GM12875 (cell line): ENCODE measurements around the gene CCDC82.

ENCODE experiments used
- H3K4me3 ChIP-seq: one replicate; pipeline ENCODE4 v1.5.1; 2011; ENCODE audit warnings: low read depth, low read length, control low read depth
- TF ChIP-seq, protein P1 (sequence below): IDR thresholded peaks from 2 replicates; pipeline ENCODE4 v1.5.1; 2011; ENCODE audit warnings: low read depth, mild to moderate bottlenecking, control low read depth, inconsistent platforms, low read length, moderate library complexity, borderline replicate concordance; ENCODE audit not compliant: insufficient read depth

CCDC82 gene

DNA sequence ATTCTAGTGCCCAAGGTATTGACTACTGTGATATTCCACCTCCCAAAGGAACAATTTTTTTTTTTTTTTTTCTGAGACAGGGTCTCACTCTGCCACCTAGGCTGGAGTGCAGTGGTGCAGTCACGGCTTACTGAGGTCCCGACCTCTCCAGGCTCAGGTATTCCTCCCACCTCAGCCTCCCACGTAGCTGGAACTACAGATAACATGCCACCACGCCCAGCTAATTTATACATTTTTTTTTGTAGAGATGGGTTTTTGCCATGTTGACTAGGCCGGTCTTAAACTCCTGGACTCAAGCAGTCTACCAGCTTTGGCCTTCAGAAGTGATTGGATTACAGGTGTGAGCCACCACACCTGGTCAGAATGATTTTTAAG is 80.1 kb downstream of the CCDC82 start:
- TF ChIP-seq, protein P1, sequence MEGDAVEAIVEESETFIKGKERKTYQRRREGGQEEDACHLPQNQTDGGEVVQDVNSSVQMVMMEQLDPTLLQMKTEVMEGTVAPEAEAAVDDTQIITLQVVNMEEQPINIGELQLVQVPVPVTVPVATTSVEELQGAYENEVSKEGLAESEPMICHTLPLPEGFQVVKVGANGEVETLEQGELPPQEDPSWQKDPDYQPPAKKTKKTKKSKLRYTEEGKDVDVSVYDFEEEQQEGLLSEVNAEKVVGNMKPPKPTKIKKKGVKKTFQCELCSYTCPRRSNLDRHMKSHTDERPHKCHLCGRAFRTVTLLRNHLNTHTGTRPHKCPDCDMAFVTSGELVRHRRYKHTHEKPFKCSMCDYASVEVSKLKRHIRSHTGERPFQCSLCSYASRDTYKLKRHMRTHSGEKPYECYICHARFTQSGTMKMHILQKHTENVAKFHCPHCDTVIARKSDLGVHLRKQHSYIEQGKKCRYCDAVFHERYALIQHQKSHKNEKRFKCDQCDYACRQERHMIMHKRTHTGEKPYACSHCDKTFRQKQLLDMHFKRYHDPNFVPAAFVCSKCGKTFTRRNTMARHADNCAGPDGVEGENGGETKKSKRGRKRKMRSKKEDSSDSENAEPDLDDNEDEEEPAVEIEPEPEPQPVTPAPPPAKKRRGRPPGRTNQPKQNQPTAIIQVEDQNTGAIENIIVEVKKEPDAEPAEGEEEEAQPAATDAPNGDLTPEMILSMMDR = no peak
- no peak overlapping the region for H3K4me3 ChIP-seq

- TF ChIP-seq, protein P1 = no peak
- H3K4me3 ChIP-seq = no peak overlapping the region
Measured at GRCh38 chr11:96309016-96309642, 80.6 kb downstream of the CCDC82 start.

- TF ChIP-seq, protein P1 = no peak
- no peak overlapping the region for H3K4me3 ChIP-seq
Measured at GRCh38 chr11:96307776-96308140, 82.0 kb downstream of the CCDC82 start.

GRCh38 chr11:96306933-96307775 is 82.6 kb downstream of the CCDC82 start:
- TF ChIP-seq, protein P1 = no peak
- H3K4me3 ChIP-seq = no peak overlapping the region

- H3K4me3 ChIP-seq = no peak overlapping the region
- TF ChIP-seq, protein P1 = no peak
Measured at GRCh38 chr11:96306600-96306932, 83.1 kb downstream of the CCDC82 start.

- TF ChIP-seq, protein P1 = no peak
- H3K4me3 ChIP-seq = no peak overlapping the region
Measured at GRCh38 chr11:96306071-96306470, 83.6 kb downstream of the CCDC82 start.

DNA sequence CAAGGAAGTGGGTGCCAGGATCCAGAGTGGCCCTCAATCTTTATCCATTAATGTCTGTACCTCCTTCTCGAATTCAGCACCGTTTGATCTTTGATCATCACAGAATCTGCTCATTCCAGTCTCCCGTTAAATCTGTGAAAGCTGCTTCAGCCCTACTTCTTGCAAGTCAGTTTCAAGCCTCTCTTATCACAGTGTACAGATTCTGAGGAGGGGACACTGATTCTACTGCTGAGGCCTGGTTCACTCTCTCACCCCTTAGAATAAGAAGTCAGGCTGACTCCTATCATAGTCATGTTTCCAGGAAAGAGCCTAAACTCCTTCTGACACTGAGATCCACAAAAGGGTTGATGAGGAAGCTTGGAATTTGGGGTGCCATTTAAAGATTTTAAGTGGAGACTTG is 85.7 kb downstream of the CCDC82 start:
- H3K4me3 ChIP-seq = no peak overlapping the region
- TF ChIP-seq, protein P1 = no peak
